ENCODE data around the gene CCDC197. TPM values are rescaled to one million over a fixed set of nuclear protein-coding genes. Genes with fewer than 3 reads are reported as not detected.

CCDC197 gene
- total RNA-seq, 1 donor from 2014 or later, result not detected

GRCh38 chr14:93977171-93977570 lies 19.9 kb upstream of the CCDC197 start:
- DNase-seq (ENCODE audit: low spot score), result no peak

- DNase-seq (ENCODE audit: low spot score), result no peak
These were observed 19.1 kb upstream of the CCDC197 start for GRCh38 chr14:93977790-93978581.

- DNase-seq (ENCODE audit: low spot score), result no peak
These were observed 18.4 kb upstream of the CCDC197 start for GRCh38 chr14:93978735-93979134.

GRCh38 chr14:93980456-93981201 lies 16.5 kb upstream of the CCDC197 start:
- DNase-seq (ENCODE audit: low spot score), result no peak

GRCh38 chr14:93981316-93982229 lies 15.5 kb upstream of the CCDC197 start:
- DNase-seq (ENCODE audit: low spot score), result no peak

GRCh38 chr14:93982230-93983007 lies 14.7 kb upstream of the CCDC197 start:
- no peak for DNase-seq (ENCODE audit: low spot score)

- no peak for DNase-seq (ENCODE audit: low spot score)
These were observed 13.0 kb upstream of the CCDC197 start for GRCh38 chr14:93984070-93984469.

GRCh38 chr14:93984987-93985410 lies 12.1 kb upstream of the CCDC197 start:
- DNase-seq (ENCODE audit: low spot score), result no peak

GRCh38 chr14:93986955-93987354 lies 10.1 kb upstream of the CCDC197 start:
- no peak for DNase-seq (ENCODE audit: low spot score)

GRCh38 chr14:93987376-93987775 lies 9.7 kb upstream of the CCDC197 start:
- DNase-seq (ENCODE audit: low spot score), result no peak

GRCh38 chr14:93987815-93988476 lies 9.2 kb upstream of the CCDC197 start:
- DNase-seq (ENCODE audit: low spot score), result no peak

GRCh38 chr14:93989939-93990338 lies 7.2 kb upstream of the CCDC197 start:
- no peak for DNase-seq (ENCODE audit: low spot score)

- DNase-seq (ENCODE audit: low spot score), result no peak
These were observed 5.9 kb upstream of the CCDC197 start for GRCh38 chr14:93991212-93991611.

- no peak for DNase-seq (ENCODE audit: low spot score)
These were observed 5.5 kb upstream of the CCDC197 start for GRCh38 chr14:93991649-93992048.

- no peak for DNase-seq (ENCODE audit: low spot score)
These were observed 3.7 kb upstream of the CCDC197 start for GRCh38 chr14:93993382-93993781.

- DNase-seq (ENCODE audit: low spot score), result no peak
These were observed 2.0 kb upstream of the CCDC197 start for GRCh38 chr14:93994919-93995682.

- DNase-seq (ENCODE audit: low spot score), result no peak
These were observed 888 bp upstream of the CCDC197 start for GRCh38 chr14:93996130-93996695.

- no peak for DNase-seq (ENCODE audit: low spot score)
These were observed 1.1 kb downstream of the CCDC197 start for GRCh38 chr14:93997916-93998870.

All from mesenteric fat pad (tissue), 1 donor.